B cell (primary cell): Measurements from ENCODE around the gene TXNDC15.

Experiments used
- CTCF ChIP-seq: fragments of 200-600 bp; IDR thresholded peaks from one replicate; pipeline ENCODE4 v1.8.0; 2022; ENCODE audit warnings: antibody characterized with exemption, mild to moderate bottlenecking
- EZH2 ChIP-seq: IDR thresholded peaks from 2 replicates; pipeline ENCODE4 v1.6.1; 2012; ENCODE audit warnings: borderline replicate concordance, low read depth, mild to moderate bottlenecking, moderate library complexity, low read length; ENCODE audit not compliant: insufficient read depth, poor library complexity, severe bottlenecking

GRCh38 chr5:134833340-134834032 is 40.7 kb upstream of the TXNDC15 start:
- no peak for TF ChIP-seq CTCF
- no peak for TF ChIP-seq EZH2
